Activated CD4-positive, alpha-beta T cell treated with anti-CD3 and anti-CD28 coated beads, Interleukin-2, amount 10 ng/mL, durations not matched to agents 7 days and 5 days (primary cell): Measurements from ENCODE around the gene DOK4. TPM values are rescaled to one million over a fixed set of nuclear protein-coding genes. Genes with fewer than 3 reads are reported as not detected.
A peak's percentile ranks its signal among the peaks of the same experiment; 100 is the strongest.
"Not testable (repeated sequence)": the region's sequence is repeated elsewhere in the genome, so short reads cannot be mapped to it uniquely, and the experiment has no call there.

Source experiments
- CTCF ChIA-PET: fragments of 350-600 bp; sonication (Branson Sonifier 250); formaldehyde crosslinking; loops from one replicate; lab custom pipeline; 2021; ENCODE audit warnings: antibody characterized with exemption; lab: Charles Lee
- POLR2A ChIA-PET: fragments of 350-600 bp; sonication (Branson Sonifier 250); formaldehyde crosslinking; loops from one replicate; lab custom pipeline; 2021; ENCODE audit warnings: antibody characterized with exemption; lab: Charles Lee
- DNase-seq: peaks from one replicate; pipeline ENCODE4 v3.0.0-alpha.2; 2020
- H3K27ac Mint-ChIP-seq: one replicate; pipeline ENCODE4 v1.8.0; 2021; ENCODE audit warnings: mild to moderate bottlenecking, moderate library complexity, mixed read lengths
- H3K27me3 Mint-ChIP-seq: one replicate; pipeline ENCODE4 v1.8.0; 2021; ENCODE audit warnings: mixed read lengths
- H3K36me3 Mint-ChIP-seq: one replicate; pipeline ENCODE4 v1.8.0; 2021; ENCODE audit warnings: low read depth, mixed read lengths
- H3K4me1 Mint-ChIP-seq: one replicate; pipeline ENCODE4 v1.8.0; 2021; ENCODE audit warnings: mixed read lengths
- H3K4me3 Mint-ChIP-seq: one replicate; pipeline ENCODE4 v1.8.0; 2021; ENCODE audit warnings: mild to moderate bottlenecking, moderate library complexity, mixed read lengths
- H3K9me3 Mint-ChIP-seq: one replicate; pipeline ENCODE4 v1.8.0; 2021; ENCODE audit warnings: mixed read lengths
- total RNA-seq, 2 experiments: library from RNA; stranded (reverse); gene quantifications; one replicate each; pipeline ENCODE4 v1.2.3, GENCODE V29; 2021

The DOK4 gene
- total RNA-seq, 2 experiments from 2014 or later: 2.3 to 2.7 TPM

GRCh38 chr16:57507136-57508034 is 21.1 kb upstream of the DOK4 start:
- no peak overlapping the region for H3K27ac Mint-ChIP-seq
- no peak overlapping the region for H3K4me3 Mint-ChIP-seq
- POLR2A ChIA-PET: no interaction called here
- no peaks in the 10 kb centered on the region for H3K36me3 Mint-ChIP-seq
- no peaks in the 10 kb centered on the region for H3K9me3 Mint-ChIP-seq
- CTCF ChIA-PET: interaction anchor here (1.6 kb wide), 1 partner anchor 12 kb away, joined by 6 read pairs; no protein-coding TSS in a partner anchor
- H3K4me1 Mint-ChIP-seq: no peaks in the 10 kb centered on the region
- no peaks in the 10 kb centered on the region for H3K27me3 Mint-ChIP-seq
- DNase-seq: no peak

DNA sequence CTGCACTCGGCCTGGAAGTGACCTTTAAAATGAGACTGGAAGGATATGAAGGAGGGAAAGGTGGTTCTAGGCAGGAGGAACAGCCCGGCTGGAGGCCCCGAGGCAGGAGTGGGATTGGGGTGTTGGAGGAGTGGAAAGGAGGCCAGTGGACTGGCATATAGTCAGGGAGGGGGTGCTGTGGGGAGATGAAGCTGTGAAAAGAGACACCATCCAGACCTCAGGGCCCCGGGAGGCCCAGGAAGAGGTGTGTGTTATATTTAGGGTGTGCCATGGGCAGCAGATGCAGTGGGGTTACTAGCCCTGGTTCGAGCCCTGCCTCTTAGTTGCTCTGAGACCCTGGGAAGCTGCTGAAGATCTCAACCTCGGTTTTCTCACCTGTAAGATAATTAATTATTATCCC is 18.9 kb upstream of the DOK4 start:
- Mint-ChIP-seq H3K9me3 (no peaks in the 10 kb centered on the region), H3K36me3 (no peaks in the 10 kb centered on the region), H3K4me3 (no peak overlapping the region), H3K4me1 (peaks cover 12% of the 10 kb centered on the region), H3K27ac (no peak overlapping the region), H3K27me3 (no peaks in the 10 kb centered on the region)
- ChIA-PET CTCF (interaction anchor here (0.8 to 1.7 kb wide), 5 partner anchors 12 to 43 kb away, joined by 3 to 5 read pairs (median 3); partner anchors contain the start of genes ADGRG5 and POLR2C), POLR2A (no interaction called here)
- no peak for DNase-seq

DNA sequence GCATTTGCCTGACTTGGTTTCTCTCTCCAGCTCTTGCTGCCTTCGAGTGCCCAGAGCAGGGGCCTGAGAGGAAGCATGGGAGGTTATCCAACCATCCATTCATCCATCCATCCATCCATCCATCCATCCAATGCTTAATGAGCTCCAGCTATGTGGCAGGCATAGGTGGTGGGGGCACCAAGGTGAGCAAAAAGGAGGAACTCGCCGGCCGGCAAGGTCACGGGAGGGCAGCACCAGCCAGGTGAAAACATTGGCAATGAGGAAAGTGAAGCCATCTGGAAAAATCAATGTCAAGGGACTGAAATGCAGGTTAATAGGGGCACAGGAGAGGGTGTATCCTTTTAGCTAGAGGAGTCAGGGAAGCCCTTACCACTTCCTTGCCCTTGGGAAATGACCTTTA is 18.2 kb upstream of the DOK4 start:
- ChIA-PET CTCF (interaction anchor here (0.8 to 1.7 kb wide), 4 partner anchors 15 to 42 kb away, joined by 3 to 4 read pairs (median 3); partner anchors contain the start of gene POLR2C), POLR2A (no interaction called here)
- no peak for DNase-seq
- Mint-ChIP-seq H3K4me1 (peaks cover 12% of the 10 kb centered on the region), H3K4me3 (no peak overlapping the region), H3K27ac (no peak overlapping the region), H3K36me3 (no peaks in the 10 kb centered on the region), H3K27me3 (no peaks in the 10 kb centered on the region), H3K9me3 (no peaks in the 10 kb centered on the region)

DNA sequence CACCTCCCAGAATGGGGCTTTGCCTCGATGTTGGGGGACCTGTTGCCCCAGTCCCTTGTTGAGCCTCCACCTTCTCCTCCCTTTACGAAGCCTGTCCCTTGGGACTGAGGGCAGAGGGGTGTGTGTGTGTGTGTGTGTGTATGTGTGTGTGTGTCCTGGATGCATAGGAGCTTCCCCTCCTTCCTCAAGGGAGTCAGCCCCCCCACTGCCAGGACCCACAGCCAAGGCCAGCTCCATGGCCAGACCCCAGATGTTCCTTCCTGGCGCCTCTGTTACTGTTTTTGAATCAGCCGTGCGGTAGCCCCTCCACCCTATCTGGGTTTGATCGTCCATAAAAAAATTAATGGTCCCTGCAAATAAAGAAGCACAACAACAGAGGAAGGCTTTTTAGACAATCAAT is 17.7 kb upstream of the DOK4 start:
- ChIA-PET CTCF (interaction anchor here (0.6 to 1.7 kb wide), 3 partner anchors 16 to 67 kb away, joined by 3 to 4 read pairs (median 3); partner anchors contain the start of gene POLR2C), POLR2A (no interaction called here)
- Mint-ChIP-seq H3K4me1 (peaks cover 12% of the 10 kb centered on the region), H3K27me3 (no peaks in the 10 kb centered on the region), H3K27ac (no peak overlapping the region), H3K9me3 (no peaks in the 10 kb centered on the region), H3K4me3 (no peak overlapping the region), H3K36me3 (no peaks in the 10 kb centered on the region)
- DNase-seq: no peak

GRCh38 chr16:57503366-57503765 is 17.1 kb upstream of the DOK4 start:
- H3K27me3 Mint-ChIP-seq: no peaks in the 10 kb centered on the region
- H3K4me3 Mint-ChIP-seq: no peak overlapping the region
- ChIA-PET CTCF (interaction anchor here (0.6 to 0.9 kb wide), 2 partner anchors 15 to 66 kb away, joined by 3 read pairs; no protein-coding TSS in a partner anchor), POLR2A (no interaction called here)
- H3K9me3 Mint-ChIP-seq: no peaks in the 10 kb centered on the region
- H3K36me3 Mint-ChIP-seq: no peaks in the 10 kb centered on the region
- H3K4me1 Mint-ChIP-seq: peaks cover 12% of the 10 kb centered on the region
- no peak for DNase-seq
- no peak overlapping the region for H3K27ac Mint-ChIP-seq

DNA sequence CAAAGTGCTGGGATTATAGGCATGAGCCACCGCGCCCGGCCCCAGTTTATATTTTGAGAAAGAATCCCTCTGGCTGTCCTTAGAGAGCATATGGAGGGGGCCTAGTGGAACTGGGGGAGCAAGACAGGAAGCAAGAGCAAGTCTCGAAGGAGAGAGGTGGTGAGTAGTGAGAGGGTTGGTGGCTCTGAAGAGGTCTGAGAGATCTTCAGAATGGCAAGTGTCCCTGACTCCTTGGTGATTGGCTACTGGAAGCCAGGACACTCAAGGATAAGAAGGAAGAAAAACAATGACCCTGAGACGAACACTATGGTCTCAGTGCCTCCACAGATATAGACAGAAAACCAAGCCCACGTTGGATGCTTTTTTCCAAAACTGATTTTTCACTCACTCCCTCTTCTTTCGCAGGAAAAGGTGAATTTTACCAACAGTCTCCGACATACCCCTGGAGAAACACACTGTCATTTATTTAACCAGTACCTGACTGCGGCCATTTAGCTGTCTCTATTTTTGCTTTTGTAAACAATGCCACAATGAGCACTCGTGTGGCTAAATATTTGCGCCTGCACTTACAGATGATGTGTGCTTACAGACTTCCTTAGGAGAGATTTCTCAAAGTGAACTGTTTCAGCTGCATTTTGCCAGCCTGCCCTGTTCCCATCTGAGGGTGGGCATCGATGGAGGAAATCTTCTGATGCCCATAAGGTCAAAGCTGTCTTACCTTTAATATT is 15.9 kb upstream of the DOK4 start:
- no peaks in the 10 kb centered on the region for H3K36me3 Mint-ChIP-seq
- no peak overlapping the region for H3K4me3 Mint-ChIP-seq
- POLR2A ChIA-PET: no interaction called here
- H3K4me1 Mint-ChIP-seq: peaks cover 12% of the 10 kb centered on the region
- H3K27me3 Mint-ChIP-seq: no peaks in the 10 kb centered on the region
- DNase-seq: no peak
- H3K9me3 Mint-ChIP-seq: no peaks in the 10 kb centered on the region
- H3K27ac Mint-ChIP-seq: no peak overlapping the region
- CTCF ChIA-PET: no interaction called here

DNA sequence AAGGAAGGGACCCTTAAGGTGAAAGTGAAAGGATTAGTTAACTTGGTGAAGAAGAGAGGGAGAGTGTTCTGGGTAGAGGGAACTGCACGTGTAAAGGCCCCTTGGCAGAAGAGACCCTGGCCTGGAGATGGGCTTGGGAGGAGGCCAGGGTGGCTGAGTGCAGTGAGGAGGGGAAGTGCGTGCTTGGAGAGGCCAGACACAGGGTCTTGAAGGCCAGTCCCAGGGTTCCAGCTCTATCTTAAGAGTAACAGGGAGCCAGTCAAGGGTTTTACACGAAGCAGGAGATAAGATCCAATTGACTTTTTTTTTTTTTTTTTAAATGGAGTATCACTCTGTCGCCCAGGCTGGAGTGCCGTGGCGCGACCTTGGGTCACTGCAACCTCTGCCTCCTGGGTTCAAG is 15.2 kb upstream of the DOK4 start:
- no peak for DNase-seq
- Mint-ChIP-seq H3K27me3 (no peaks in the 10 kb centered on the region), H3K4me3 (no peak overlapping the region), H3K9me3 (no peaks in the 10 kb centered on the region), H3K27ac (peak overlapping the region; percentile 57), H3K36me3 (no peaks in the 10 kb centered on the region), H3K4me1 (peaks cover 12% of the 10 kb centered on the region)
- POLR2A ChIA-PET: no interaction called here
- CTCF ChIA-PET: interaction anchor here (0.6 kb wide), 1 partner anchor 635 kb away, joined by 4 read pairs; no protein-coding TSS in a partner anchor

DNA sequence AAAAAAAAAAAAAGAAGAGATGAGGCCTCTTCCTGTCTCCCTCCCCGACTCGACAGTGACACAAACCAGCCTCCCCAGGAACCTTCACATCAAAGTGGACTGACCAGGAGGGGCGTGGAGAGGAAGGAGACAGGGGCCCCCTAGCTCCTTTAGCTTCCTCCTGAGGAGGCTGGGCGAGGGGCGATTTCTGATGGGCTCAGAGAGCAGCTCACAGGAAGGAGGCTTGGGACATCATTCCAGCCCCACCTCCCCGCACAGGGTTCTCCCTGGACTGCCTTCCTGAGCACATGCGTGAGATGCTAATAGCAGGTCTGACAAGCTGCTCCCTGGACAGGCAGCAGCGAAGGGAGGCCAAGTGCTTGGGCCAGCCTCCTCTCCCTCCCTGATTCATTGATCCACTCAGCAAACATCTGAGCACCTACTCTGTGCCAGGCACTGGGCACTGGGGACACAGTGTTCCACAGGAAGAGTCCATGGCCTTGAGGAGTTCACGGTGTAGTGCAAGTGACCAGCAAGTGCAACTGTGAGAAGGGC is 14.4 kb upstream of the DOK4 start:
- no peaks in the 10 kb centered on the region for H3K9me3 Mint-ChIP-seq
- POLR2A ChIA-PET: no interaction called here
- no peaks in the 10 kb centered on the region for H3K27me3 Mint-ChIP-seq
- CTCF ChIA-PET: interaction anchor here (2.3 kb wide), 1 partner anchor 15 kb away, joined by 7 read pairs; the partner anchor contains the start of gene DOK4
- no peaks in the 10 kb centered on the region for H3K36me3 Mint-ChIP-seq
- H3K4me1 Mint-ChIP-seq: peaks cover 12% of the 10 kb centered on the region
- peak; percentile 45 for DNase-seq
- H3K4me3 Mint-ChIP-seq: no peak overlapping the region
- peak overlapping the region; percentile 57 for H3K27ac Mint-ChIP-seq

- H3K4me3 Mint-ChIP-seq, POLR2A ChIA-PET, DNase-seq, H3K27ac Mint-ChIP-seq, H3K27me3 Mint-ChIP-seq, H3K36me3 Mint-ChIP-seq, H3K9me3 Mint-ChIP-seq: not testable (repeated sequence)
- CTCF ChIA-PET: interaction anchor here (2.3 kb wide), 1 partner anchor 14 kb away, joined by 7 read pairs; the partner anchor contains the start of gene DOK4
- H3K4me1 Mint-ChIP-seq: peaks cover 12% of the 10 kb centered on the region
Measured at GRCh38 chr16:57499941-57500340, 13.6 kb upstream of the DOK4 start.

DNA sequence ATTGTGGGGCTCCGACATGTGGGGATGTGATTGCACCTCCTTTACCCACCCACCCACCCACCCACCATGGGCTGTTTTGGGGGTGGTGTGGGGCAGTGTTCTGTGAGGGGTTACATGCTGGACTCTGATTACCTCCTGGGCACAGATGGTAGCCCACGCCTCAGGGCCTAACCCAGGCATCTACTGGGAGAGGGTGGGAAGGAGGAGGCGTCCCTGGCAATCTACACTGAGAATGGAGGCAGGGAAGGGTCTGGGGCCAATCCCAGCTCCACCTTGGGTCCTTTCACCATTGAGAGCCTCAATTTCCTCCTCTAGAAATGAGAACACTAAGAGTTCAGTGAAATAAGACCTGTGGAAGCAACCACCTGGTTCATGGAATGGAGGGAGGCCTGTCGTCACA is 11.7 kb upstream of the DOK4 start:
- peaks cover 2% of the 10 kb centered on the region for H3K27me3 Mint-ChIP-seq
- POLR2A ChIA-PET: interaction anchor here (0.7 kb wide), 1 partner anchor 52 kb away, joined by 3 read pairs; no protein-coding TSS in a partner anchor
- CTCF ChIA-PET: interaction anchor here (1.6 kb wide), 1 partner anchor 22 kb away, joined by 6 read pairs; no protein-coding TSS in a partner anchor

DNA sequence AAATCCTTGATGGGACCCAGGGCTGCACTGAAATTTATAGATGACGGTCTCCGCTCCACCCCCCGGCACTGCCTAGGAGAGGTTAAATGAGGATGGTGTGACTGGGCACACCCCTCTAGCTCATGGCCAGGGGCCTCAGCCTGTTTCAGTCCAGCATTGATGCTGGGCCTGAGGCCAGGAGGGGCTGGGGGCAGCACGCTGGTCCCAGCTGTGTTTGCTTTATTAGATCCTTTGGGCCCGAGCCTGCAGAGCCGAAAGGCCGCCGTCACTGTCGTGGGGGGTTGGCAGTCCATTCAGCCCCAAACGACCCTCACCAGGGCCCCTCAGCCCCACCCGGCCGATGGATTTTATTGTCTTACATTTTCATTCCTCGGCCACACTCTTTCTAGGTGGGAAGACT is 10.8 kb upstream of the DOK4 start:
- H3K27ac Mint-ChIP-seq: no peak overlapping the region
- ChIA-PET CTCF (no interaction called here), POLR2A (no interaction called here)
- H3K4me1 Mint-ChIP-seq: peaks cover 12% of the 10 kb centered on the region
- H3K4me3 Mint-ChIP-seq: no peak overlapping the region
- peaks cover 2% of the 10 kb centered on the region for H3K27me3 Mint-ChIP-seq
- DNase-seq: no peak
- no peaks in the 10 kb centered on the region for H3K36me3 Mint-ChIP-seq
- H3K9me3 Mint-ChIP-seq: no peaks in the 10 kb centered on the region

More for the DNA sequence above, 11.7 kb upstream of the DOK4 start:
- Mint-ChIP-seq H3K4me3 (no peak overlapping the region), H3K27ac (no peak overlapping the region), H3K4me1 (peaks cover 12% of the 10 kb centered on the region), H3K36me3 (no peaks in the 10 kb centered on the region), H3K9me3 (no peaks in the 10 kb centered on the region)
- no peak for DNase-seq

GRCh38 chr16:57493767-57494166 is 7.5 kb upstream of the DOK4 start:
- no peak for DNase-seq
- Mint-ChIP-seq H3K27me3 (peaks cover 7% of the 10 kb centered on the region), H3K27ac (no peak overlapping the region), H3K4me1 (no peaks in the 10 kb centered on the region), H3K4me3 (no peak overlapping the region), H3K9me3 (no peaks in the 10 kb centered on the region), H3K36me3 (no peaks in the 10 kb centered on the region)
- ChIA-PET CTCF (no interaction called here), POLR2A (no interaction called here)
